ENCODE results near the gene ZBTB20.

Gene ZBTB20

DNA sequence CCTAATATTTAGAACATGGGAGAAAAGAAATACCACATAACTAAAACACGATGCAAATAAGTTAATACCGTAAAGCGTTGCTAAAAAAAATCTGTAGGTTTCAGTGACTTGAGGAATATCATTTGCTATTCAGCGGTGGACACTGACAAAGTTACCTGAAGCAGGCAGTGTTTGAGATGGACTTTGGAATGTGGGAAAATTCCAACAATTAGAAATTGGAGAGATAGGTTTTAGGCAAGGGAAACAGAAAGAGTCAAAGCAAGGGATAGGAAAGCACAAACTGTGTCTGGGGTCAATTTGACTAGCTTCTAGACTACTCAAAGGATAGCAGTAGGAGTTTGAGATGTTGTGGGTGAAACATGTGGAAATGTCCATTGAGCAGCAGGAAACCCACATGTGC, 680.3 kb downstream of the ZBTB20 start:
- Histone ChIP-seq H3K27me3 (ENCODE audit: control insufficient read depth, low read length) (no peaks in the 10 kb centered on the region), H3K27ac (ENCODE audit: low read depth, low read length) (no peak overlapping the region), H3K9me2 (replicated peaks; ENCODE audit: control insufficient read depth, low read length) (no peaks in the 10 kb centered on the region), H3K79me2 (ENCODE audit: control insufficient read depth, low read length) (no peaks in the 10 kb centered on the region), H3K9me3 (ENCODE audit: control insufficient read depth, insufficient read depth, low read length) (no peaks in the 10 kb centered on the region), H4K20me1 (ENCODE audit: control insufficient read depth, insufficient read depth, low read depth, low read length) (no peaks in the 10 kb centered on the region), H3K36me3 (ENCODE audit: control insufficient read depth, low read length) (no peaks in the 10 kb centered on the region), H3K4me2 (ENCODE audit: low read length) (no peak overlapping the region), H3F3A (ENCODE audit: control insufficient read depth, insufficient read depth) (no peaks in the 10 kb centered on the region), H3K4me1 (ENCODE audit: control insufficient read depth, low read length) (peaks cover 39% of the 10 kb centered on the region), H3K4me3 (ENCODE audit: low read length) (no peak overlapping the region)
- TF ChIP-seq, protein P1, sequence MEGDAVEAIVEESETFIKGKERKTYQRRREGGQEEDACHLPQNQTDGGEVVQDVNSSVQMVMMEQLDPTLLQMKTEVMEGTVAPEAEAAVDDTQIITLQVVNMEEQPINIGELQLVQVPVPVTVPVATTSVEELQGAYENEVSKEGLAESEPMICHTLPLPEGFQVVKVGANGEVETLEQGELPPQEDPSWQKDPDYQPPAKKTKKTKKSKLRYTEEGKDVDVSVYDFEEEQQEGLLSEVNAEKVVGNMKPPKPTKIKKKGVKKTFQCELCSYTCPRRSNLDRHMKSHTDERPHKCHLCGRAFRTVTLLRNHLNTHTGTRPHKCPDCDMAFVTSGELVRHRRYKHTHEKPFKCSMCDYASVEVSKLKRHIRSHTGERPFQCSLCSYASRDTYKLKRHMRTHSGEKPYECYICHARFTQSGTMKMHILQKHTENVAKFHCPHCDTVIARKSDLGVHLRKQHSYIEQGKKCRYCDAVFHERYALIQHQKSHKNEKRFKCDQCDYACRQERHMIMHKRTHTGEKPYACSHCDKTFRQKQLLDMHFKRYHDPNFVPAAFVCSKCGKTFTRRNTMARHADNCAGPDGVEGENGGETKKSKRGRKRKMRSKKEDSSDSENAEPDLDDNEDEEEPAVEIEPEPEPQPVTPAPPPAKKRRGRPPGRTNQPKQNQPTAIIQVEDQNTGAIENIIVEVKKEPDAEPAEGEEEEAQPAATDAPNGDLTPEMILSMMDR (IDR thresholded peaks at IDR 0.05; ENCODE audit: low read depth, low read length, poor library complexity, severe bottlenecking) = no peak
- no peak for TF ChIP-seq EZH2phosphoT487 (IDR thresholded peaks at IDR 0.05; ENCODE audit: borderline replicate concordance, low read length)

DNA sequence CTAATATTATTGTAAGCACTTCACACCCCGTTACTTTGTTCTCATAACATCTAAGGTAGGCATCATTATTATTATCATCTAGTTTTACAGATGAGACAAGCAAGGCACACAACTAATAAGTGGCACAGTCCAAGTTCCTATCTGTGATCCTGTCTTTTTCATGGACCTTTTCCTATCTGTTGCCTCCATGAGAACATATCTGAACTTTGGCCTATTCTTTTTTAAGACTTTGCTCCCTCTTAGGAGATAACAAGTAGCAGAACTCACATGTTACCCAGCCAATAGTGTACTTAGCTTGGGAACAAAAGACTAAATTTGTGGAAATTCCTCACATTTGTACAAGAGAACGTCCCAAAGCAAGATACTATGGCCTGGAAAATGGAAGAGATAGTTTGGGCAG, 680.8 kb downstream of the ZBTB20 start:
- Histone ChIP-seq H3K36me3 (ENCODE audit: control insufficient read depth, low read length) (no peaks in the 10 kb centered on the region), H4K20me1 (ENCODE audit: control insufficient read depth, insufficient read depth, low read depth, low read length) (no peaks in the 10 kb centered on the region), H3K27ac (ENCODE audit: low read depth, low read length) (no peak overlapping the region), H3F3A (ENCODE audit: control insufficient read depth, insufficient read depth) (no peaks in the 10 kb centered on the region), H3K9me3 (ENCODE audit: control insufficient read depth, insufficient read depth, low read length) (no peaks in the 10 kb centered on the region), H3K4me2 (ENCODE audit: low read length) (no peak overlapping the region), H3K9me2 (replicated peaks; ENCODE audit: control insufficient read depth, low read length) (no peaks in the 10 kb centered on the region), H3K4me1 (ENCODE audit: control insufficient read depth, low read length) (peaks cover 44% of the 10 kb centered on the region), H3K79me2 (ENCODE audit: control insufficient read depth, low read length) (no peaks in the 10 kb centered on the region), H3K27me3 (ENCODE audit: control insufficient read depth, low read length) (no peaks in the 10 kb centered on the region), H3K4me3 (ENCODE audit: low read length) (no peak overlapping the region)
- TF ChIP-seq, protein P1 (IDR thresholded peaks at IDR 0.05; ENCODE audit: low read depth, low read length, poor library complexity, severe bottlenecking) = no peak
- no peak for TF ChIP-seq EZH2phosphoT487 (IDR thresholded peaks at IDR 0.05; ENCODE audit: borderline replicate concordance, low read length)

DNA sequence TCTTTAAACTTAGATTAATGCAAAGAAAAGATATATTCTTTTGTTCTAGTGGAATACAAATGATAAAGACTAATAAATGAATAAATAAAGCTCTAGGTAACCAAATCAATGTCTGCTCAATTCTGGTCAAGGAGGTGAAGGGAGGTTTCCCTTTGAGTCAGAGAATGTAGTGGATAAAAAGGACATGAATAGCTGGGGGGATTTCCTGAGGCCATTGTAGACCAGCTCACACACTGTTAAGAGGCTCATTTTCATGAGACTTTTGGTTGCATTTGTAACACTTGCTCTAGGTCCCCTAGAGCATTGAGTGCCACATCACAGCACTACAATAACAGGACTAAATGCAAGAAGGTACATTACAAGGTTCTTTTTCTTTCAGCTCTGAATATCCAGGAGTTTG, 682.5 kb downstream of the ZBTB20 start:
- H3K79me2 ChIP-seq (ENCODE audit: control insufficient read depth, low read length) = no peaks in the 10 kb centered on the region
- H3K4me3 ChIP-seq (ENCODE audit: low read length) = no peak overlapping the region
- peak overlapping the region; percentile 37 for H3K4me2 ChIP-seq (ENCODE audit: low read length)
- no peaks in the 10 kb centered on the region for H3K9me3 ChIP-seq (ENCODE audit: control insufficient read depth, insufficient read depth, low read length)
- no peaks in the 10 kb centered on the region for H4K20me1 ChIP-seq (ENCODE audit: control insufficient read depth, insufficient read depth, low read depth, low read length)
- H3K27me3 ChIP-seq (ENCODE audit: control insufficient read depth, low read length) = no peaks in the 10 kb centered on the region
- H3F3A ChIP-seq (ENCODE audit: control insufficient read depth, insufficient read depth) = peaks cover 7% of the 10 kb centered on the region; the same call in 1 of the 2 replicates
- no peaks in the 10 kb centered on the region for H3K9me2 ChIP-seq (replicated peaks; ENCODE audit: control insufficient read depth, low read length)
- H3K27ac ChIP-seq (ENCODE audit: low read depth, low read length) = no peak overlapping the region
- H3K4me1 ChIP-seq (ENCODE audit: control insufficient read depth, low read length) = peaks cover 61% of the 10 kb centered on the region
- TF ChIP-seq, protein P1 (IDR thresholded peaks at IDR 0.05; ENCODE audit: low read depth, low read length, poor library complexity, severe bottlenecking) = no peak
- TF ChIP-seq EZH2phosphoT487 (IDR thresholded peaks at IDR 0.05; ENCODE audit: borderline replicate concordance, low read length) = no peak
- no peaks in the 10 kb centered on the region for H3K36me3 ChIP-seq (ENCODE audit: control insufficient read depth, low read length)
